PFSK-1 (cell line): ENCODE results near the gene SRSF4.

Experiments used
- FOXP2 ChIP-seq: optimal IDR thresholded peaks from 2 replicates; pipeline ENCODE3; 2011; ENCODE audit warnings: borderline replicate concordance, control low read depth, inconsistent platforms; ENCODE audit not compliant: insufficient read depth; ENCODE audit errors: extremely low read length, extremely low read depth
- POLR2AphosphoS5 ChIP-seq: IDR thresholded peaks from 2 replicates; pipeline ENCODE4 v1.6.1; 2012; ENCODE audit warnings: low read depth, mild to moderate bottlenecking, control low read depth, low read length, moderate library complexity
- REST ChIP-seq, 2 experiments: IDR thresholded peaks; 2 replicates each; pipeline versions ENCODE4 v1.6.1 to v1.8.0; 2011 to 2012; ENCODE audit warnings: low read depth in 2 of 2, low read length in 2 of 2, control low read depth in 1 of 2, inconsistent platforms in 1 of 2, mild to moderate bottlenecking in 1 of 2, moderate library complexity in 1 of 2; ENCODE audit not compliant: insufficient read depth in 1 of 2
- SIN3A ChIP-seq: IDR thresholded peaks from 2 replicates; pipeline ENCODE4 v1.6.1; 2012; ENCODE audit warnings: mild to moderate bottlenecking, low read length, moderate library complexity, borderline replicate concordance; ENCODE audit not compliant: insufficient read depth
- TAF1 ChIP-seq: IDR thresholded peaks from 2 replicates; pipeline ENCODE4 v1.6.1; 2012; ENCODE audit warnings: low read length, control low read depth, borderline replicate concordance; ENCODE audit not compliant: insufficient read depth

GRCh38 chr1:29230204-29230552 is 48.5 kb upstream of the SRSF4 start:
- TF ChIP-seq REST (IDR thresholded peaks at IDR 0.05; ENCODE audit: insufficient read depth in 1 of 2, low read depth in 2 of 2, low read length in 2 of 2) (no peak), SIN3A (no peak), FOXP2 (no peak), TAF1 (no peak), POLR2AphosphoS5 (no peak)
